ENCODE results near the gene MED16.
"Not testable (repeated sequence)": the region's sequence is repeated elsewhere in the genome, so short reads cannot be mapped to it uniquely, and the experiment has no call there.

MED16 gene

DNA sequence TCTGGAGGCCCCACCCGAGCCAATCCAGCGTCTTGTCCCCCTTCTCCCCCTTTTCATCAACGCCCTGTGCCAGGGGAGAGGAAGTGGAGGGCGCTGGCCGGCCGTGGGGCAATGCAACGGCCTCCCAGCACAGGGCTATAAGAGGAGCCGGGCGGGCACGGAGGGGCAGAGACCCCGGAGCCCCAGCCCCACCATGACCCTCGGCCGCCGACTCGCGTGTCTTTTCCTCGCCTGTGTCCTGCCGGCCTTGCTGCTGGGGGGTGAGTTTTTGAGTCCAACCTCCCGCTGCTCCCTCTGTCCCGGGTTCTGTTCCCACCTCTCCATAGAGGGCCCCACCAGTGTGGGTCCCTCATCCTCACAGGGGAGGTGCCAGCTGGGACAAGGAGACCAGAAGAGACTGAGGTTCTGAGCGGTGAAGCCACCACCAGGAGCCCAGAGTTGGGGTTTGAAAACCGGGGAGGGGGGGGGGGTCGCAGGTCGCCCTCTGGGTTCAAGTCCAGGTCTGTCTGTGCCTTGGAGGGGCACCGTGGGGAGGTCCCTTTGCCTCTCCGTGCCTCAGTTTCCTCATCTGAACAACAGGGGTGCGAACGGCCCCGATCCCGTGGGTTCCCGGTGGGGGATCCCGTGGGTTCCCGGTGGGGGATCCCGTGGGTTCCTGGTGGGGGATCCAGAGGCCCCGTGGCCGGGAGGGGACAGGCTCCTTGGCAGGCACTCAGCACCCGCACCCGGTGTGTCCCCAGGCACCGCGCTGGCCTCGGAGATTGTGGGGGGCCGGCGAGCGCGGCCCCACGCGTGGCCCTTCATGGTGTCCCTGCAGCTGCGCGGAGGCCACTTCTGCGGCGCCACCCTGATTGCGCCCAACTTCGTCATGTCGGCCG lies 40.6 kb downstream of the MED16 start, which contains the start of gene ELANE:
ELANE (plus strand) TSS at position 168 of the 878 bp plus-strand sequence; CDS start at position 194, 26 bp downstream.
- Histone ChIP-seq H3K9me3 (ENCODE audit: insufficient read depth, low read depth, low read length) (no peaks in the 10 kb centered on the region), H3K9me2 (replicated peaks; ENCODE audit: low read depth, low read length) (no peaks in the 10 kb centered on the region), H3K4me2 (ENCODE audit: low read depth, low read length, poor library complexity, severe bottlenecking) (no peak within 1 kb of the TSS), H3K9ac (ENCODE audit: low read depth, low read length, poor library complexity, severe bottlenecking) (no peak within 1 kb of the TSS), H3K27me3 (ENCODE audit: insufficient read depth, low read length, poor library complexity, severe bottlenecking) (no peaks in the 10 kb centered on the region), H3K4me1 (ENCODE audit: insufficient read depth, low read length, poor library complexity, severe bottlenecking) (no peaks in the 10 kb centered on the region), H3K36me3 (ENCODE audit: insufficient read depth, low read length) (no peaks in the 10 kb centered on the region), H4K20me1 (ENCODE audit: insufficient read depth, low read length, poor library complexity, severe bottlenecking) (no peaks in the 10 kb centered on the region), H3F3A (ENCODE audit: low read depth) (no peaks in the 10 kb centered on the region), H3K79me2 (ENCODE audit: insufficient read depth, low read length) (no peaks in the 10 kb centered on the region), H3K4me3 (ENCODE audit: low read length, poor library complexity, severe bottlenecking) (no peak within 1 kb of the TSS), H2AFZ (ENCODE audit: low read length) (no peak within 1 kb of the TSS)
- TF ChIP-seq, protein P1, sequence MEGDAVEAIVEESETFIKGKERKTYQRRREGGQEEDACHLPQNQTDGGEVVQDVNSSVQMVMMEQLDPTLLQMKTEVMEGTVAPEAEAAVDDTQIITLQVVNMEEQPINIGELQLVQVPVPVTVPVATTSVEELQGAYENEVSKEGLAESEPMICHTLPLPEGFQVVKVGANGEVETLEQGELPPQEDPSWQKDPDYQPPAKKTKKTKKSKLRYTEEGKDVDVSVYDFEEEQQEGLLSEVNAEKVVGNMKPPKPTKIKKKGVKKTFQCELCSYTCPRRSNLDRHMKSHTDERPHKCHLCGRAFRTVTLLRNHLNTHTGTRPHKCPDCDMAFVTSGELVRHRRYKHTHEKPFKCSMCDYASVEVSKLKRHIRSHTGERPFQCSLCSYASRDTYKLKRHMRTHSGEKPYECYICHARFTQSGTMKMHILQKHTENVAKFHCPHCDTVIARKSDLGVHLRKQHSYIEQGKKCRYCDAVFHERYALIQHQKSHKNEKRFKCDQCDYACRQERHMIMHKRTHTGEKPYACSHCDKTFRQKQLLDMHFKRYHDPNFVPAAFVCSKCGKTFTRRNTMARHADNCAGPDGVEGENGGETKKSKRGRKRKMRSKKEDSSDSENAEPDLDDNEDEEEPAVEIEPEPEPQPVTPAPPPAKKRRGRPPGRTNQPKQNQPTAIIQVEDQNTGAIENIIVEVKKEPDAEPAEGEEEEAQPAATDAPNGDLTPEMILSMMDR (conservative IDR thresholded peaks at IDR 0.05; ENCODE audit: low read length): no peak
- TF ChIP-seq EZH2phosphoT487 (IDR thresholded peaks at IDR 0.05; ENCODE audit: borderline replicate concordance): no peak

DNA sequence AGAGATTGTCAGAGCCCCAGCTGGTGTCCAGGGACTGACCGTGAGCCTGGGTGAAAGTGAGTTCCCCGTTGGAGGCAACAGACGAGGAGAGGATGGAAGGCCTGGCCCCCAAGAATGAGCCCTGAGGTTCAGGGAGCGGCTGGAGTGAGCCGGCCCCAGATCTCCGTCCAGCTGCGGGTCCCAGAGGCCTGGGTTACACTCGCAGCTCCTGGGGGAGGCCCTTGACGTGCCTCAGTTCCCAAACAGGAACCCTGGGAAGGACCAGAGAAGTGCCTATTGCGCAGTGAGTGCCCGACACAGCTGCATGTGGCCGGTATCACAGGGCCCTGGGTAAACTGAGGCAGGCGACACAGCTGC lies 42.0 kb downstream of the MED16 start:
- Histone ChIP-seq H3K9me2 (replicated peaks; ENCODE audit: low read depth, low read length) (no peaks in the 10 kb centered on the region), H3K79me2 (ENCODE audit: insufficient read depth, low read length) (no peaks in the 10 kb centered on the region), H3K36me3 (ENCODE audit: insufficient read depth, low read length) (no peaks in the 10 kb centered on the region), H3K9ac (ENCODE audit: low read depth, low read length, poor library complexity, severe bottlenecking) (no peak overlapping the region), H3K9me3 (ENCODE audit: insufficient read depth, low read depth, low read length) (no peaks in the 10 kb centered on the region), H3K4me3 (ENCODE audit: low read length, poor library complexity, severe bottlenecking) (no peak overlapping the region), H3F3A (ENCODE audit: low read depth) (no peaks in the 10 kb centered on the region), H2AFZ (ENCODE audit: low read length) (no peak overlapping the region), H3K4me2 (ENCODE audit: low read depth, low read length, poor library complexity, severe bottlenecking) (no peak overlapping the region), H3K27me3 (ENCODE audit: insufficient read depth, low read length, poor library complexity, severe bottlenecking) (no peaks in the 10 kb centered on the region), H3K4me1 (ENCODE audit: insufficient read depth, low read length, poor library complexity, severe bottlenecking) (no peaks in the 10 kb centered on the region), H4K20me1 (ENCODE audit: insufficient read depth, low read length, poor library complexity, severe bottlenecking) (no peaks in the 10 kb centered on the region)
- TF ChIP-seq EZH2phosphoT487 (IDR thresholded peaks at IDR 0.05; ENCODE audit: borderline replicate concordance): no peak

GRCh38 chr19:850221-850978 lies 42.6 kb downstream of the MED16 start:
- Histone ChIP-seq H2AFZ (ENCODE audit: low read length) (no peak overlapping the region), H3K36me3 (ENCODE audit: insufficient read depth, low read length) (no peaks in the 10 kb centered on the region), H3K9ac (ENCODE audit: low read depth, low read length, poor library complexity, severe bottlenecking) (no peak overlapping the region), H3K4me1 (ENCODE audit: insufficient read depth, low read length, poor library complexity, severe bottlenecking) (no peaks in the 10 kb centered on the region), H3K4me2 (ENCODE audit: low read depth, low read length, poor library complexity, severe bottlenecking) (no peak overlapping the region), H4K20me1 (ENCODE audit: insufficient read depth, low read length, poor library complexity, severe bottlenecking) (no peaks in the 10 kb centered on the region), H3K27me3 (ENCODE audit: insufficient read depth, low read length, poor library complexity, severe bottlenecking) (no peaks in the 10 kb centered on the region), H3F3A (ENCODE audit: low read depth) (no peaks in the 10 kb centered on the region), H3K9me3 (ENCODE audit: insufficient read depth, low read depth, low read length) (no peaks in the 10 kb centered on the region), H3K9me2 (replicated peaks; ENCODE audit: low read depth, low read length) (no peaks in the 10 kb centered on the region), H3K4me3 (ENCODE audit: low read length, poor library complexity, severe bottlenecking) (no peak overlapping the region), H3K79me2 (ENCODE audit: insufficient read depth, low read length) (no peaks in the 10 kb centered on the region)
- TF ChIP-seq, protein P1 (conservative IDR thresholded peaks at IDR 0.05; ENCODE audit: low read length): no peak
- TF ChIP-seq EZH2phosphoT487 (IDR thresholded peaks at IDR 0.05; ENCODE audit: borderline replicate concordance): no peak

GRCh38 chr19:849195-849594 lies 43.8 kb downstream of the MED16 start:
- not testable (repeated sequence) for H3K4me2 ChIP-seq (ENCODE audit: low read depth, low read length, poor library complexity, severe bottlenecking); H4K20me1 ChIP-seq (ENCODE audit: insufficient read depth, low read length, poor library complexity, severe bottlenecking); H3K4me1 ChIP-seq (ENCODE audit: insufficient read depth, low read length, poor library complexity, severe bottlenecking); H2AFZ ChIP-seq (ENCODE audit: low read length); H3F3A ChIP-seq (ENCODE audit: low read depth); H3K9me2 ChIP-seq (replicated peaks; ENCODE audit: low read depth, low read length); H3K9me3 ChIP-seq (ENCODE audit: insufficient read depth, low read depth, low read length); H3K79me2 ChIP-seq (ENCODE audit: insufficient read depth, low read length); H3K27me3 ChIP-seq (ENCODE audit: insufficient read depth, low read length, poor library complexity, severe bottlenecking); H3K9ac ChIP-seq (ENCODE audit: low read depth, low read length, poor library complexity, severe bottlenecking); H3K4me3 ChIP-seq (ENCODE audit: low read length, poor library complexity, severe bottlenecking); H3K36me3 ChIP-seq (ENCODE audit: insufficient read depth, low read length)
